OCI-LY3 (cell line): ENCODE data around the gene RESF1.

Source experiments
- CTCF ChIP-seq: fragments of 200-600, 300-600 bp; sonication (generic); IDR thresholded peaks from 2 replicates; pipeline ENCODE4 v1.5.1; 2014; ENCODE audit warnings: antibody characterized with exemption, low read length, low read depth
- EZH2phosphoT487 ChIP-seq: fragments of 200-600 bp; shearing (Covaris generic); IDR thresholded peaks from 2 replicates; pipeline ENCODE4 v1.6.1; 2018; ENCODE audit warnings: antibody characterized with exemption, mixed run types, low read depth

- TF ChIP-seq CTCF (no peak), EZH2phosphoT487 (no peak)
Measured at GRCh38 chr12:31970199-31970598, 11.0 kb downstream of the RESF1 start.
